Esophagus muscularis mucosa (tissue), 4 donors: ENCODE data around the gene ARHGAP30.

ENCODE experiments used
- EP300 ChIP-seq: sonication (generic); formaldehyde crosslinking; IDR thresholded peaks from one replicate; pipeline ENCODE4 v1.6.1; 2017; ENCODE audit warnings: antibody characterized with exemption
- POLR2A ChIP-seq: fragments of 450-650 bp; IDR thresholded peaks from one replicate; pipeline ENCODE4 v1.6.1; 2017; ENCODE audit warnings: antibody characterized with exemption, moderate library complexity, mild to moderate bottlenecking, low read depth
- POLR2AphosphoS5 ChIP-seq, 2 donors: sonication (generic); formaldehyde crosslinking; IDR thresholded peaks; one replicate each; pipeline ENCODE4 v1.6.1; 2017; ENCODE audit warnings: antibody characterized with exemption in 2 of 2
- TF ChIP-seq, protein P1 (sequence below), 3 experiments: fragments of 200-600 bp in 2 of 3; fragments of 450-650 bp in 1 of 3; sonication (generic) in 2 of 3; IDR thresholded peaks; one replicate each; pipeline ENCODE4 v1.5.1; 2017 to 2019; ENCODE audit warnings: antibody characterized with exemption in 3 of 3, mild to moderate bottlenecking in 2 of 3, moderate library complexity in 1 of 3

DNA sequence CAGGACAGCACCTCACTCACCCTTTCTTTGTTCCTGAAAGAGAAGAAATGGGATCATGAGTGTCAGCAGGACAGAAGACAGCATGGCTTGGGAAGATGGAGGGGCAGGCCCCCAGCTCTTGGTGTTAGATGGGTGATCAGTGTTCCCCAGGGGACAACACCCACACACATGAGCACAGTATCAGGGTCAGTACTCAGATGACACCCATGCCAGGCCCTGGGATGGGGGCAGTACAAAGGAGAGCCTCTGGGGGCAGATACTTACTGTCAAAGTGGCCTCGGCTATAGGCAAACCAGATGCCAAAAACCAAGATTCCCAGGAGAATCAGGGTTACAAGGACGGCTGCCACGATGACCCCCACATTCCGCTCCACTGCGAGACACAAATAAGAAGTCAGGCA is 70.3 kb downstream of the ARHGAP30 start:
- TF ChIP-seq POLR2A = no peak
- TF ChIP-seq, protein P1, sequence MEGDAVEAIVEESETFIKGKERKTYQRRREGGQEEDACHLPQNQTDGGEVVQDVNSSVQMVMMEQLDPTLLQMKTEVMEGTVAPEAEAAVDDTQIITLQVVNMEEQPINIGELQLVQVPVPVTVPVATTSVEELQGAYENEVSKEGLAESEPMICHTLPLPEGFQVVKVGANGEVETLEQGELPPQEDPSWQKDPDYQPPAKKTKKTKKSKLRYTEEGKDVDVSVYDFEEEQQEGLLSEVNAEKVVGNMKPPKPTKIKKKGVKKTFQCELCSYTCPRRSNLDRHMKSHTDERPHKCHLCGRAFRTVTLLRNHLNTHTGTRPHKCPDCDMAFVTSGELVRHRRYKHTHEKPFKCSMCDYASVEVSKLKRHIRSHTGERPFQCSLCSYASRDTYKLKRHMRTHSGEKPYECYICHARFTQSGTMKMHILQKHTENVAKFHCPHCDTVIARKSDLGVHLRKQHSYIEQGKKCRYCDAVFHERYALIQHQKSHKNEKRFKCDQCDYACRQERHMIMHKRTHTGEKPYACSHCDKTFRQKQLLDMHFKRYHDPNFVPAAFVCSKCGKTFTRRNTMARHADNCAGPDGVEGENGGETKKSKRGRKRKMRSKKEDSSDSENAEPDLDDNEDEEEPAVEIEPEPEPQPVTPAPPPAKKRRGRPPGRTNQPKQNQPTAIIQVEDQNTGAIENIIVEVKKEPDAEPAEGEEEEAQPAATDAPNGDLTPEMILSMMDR (IDR thresholded peaks at IDR 0.05) = no peak
- TF ChIP-seq EP300 = no peak
- no peak for TF ChIP-seq POLR2AphosphoS5 (IDR thresholded peaks at IDR 0.05)
